ENCODE data around the gene DENND1A. TPM values are rescaled to one million over a fixed set of nuclear protein-coding genes. Genes with fewer than 3 reads are reported as not detected.

The DENND1A gene
- total RNA-seq, 1 donor from 2014 or later: 48.1 TPM

DNA sequence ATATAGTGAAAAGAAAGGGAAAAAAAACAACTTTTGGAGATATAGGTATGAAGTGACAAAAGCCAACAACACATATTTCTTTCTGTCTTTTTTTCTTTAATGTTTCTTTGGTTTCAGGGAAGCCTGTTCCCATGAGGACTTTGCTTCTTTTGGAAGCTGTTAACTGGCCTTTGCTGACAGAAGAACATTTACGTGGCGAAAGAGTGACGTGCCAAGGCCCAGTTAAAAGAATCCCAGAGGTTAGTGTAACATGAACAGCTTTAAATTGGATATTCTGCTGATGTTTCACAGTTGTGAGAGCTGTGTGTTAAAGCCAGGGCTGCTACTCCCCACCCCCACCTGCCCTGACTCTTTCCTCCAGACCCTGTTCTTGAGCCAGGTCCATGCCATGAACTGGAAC lies 298.1 kb downstream of the DENND1A start:
- no peaks in the 10 kb centered on the region for H3K9me3 Mint-ChIP-seq
- Histone ChIP-seq H2AFZ (replicated peaks) (no peak overlapping the region), H3K27ac (no peak overlapping the region), H3K27me3 (no peaks in the 10 kb centered on the region), H3K36me3 (no peaks in the 10 kb centered on the region), H3K4me2 (no peak overlapping the region), H3K9ac (no peak overlapping the region), H3K4me1 (peaks cover 7% of the 10 kb centered on the region), H3K4me3 (no peak overlapping the region), H3K79me2 (ENCODE audit: low read depth) (no peaks in the 10 kb centered on the region), H4K20me1 (ENCODE audit: low read depth) (no peaks in the 10 kb centered on the region), H3K9me3 (ENCODE audit: low read depth) (no peaks in the 10 kb centered on the region), H3F3A (ENCODE audit: low read depth) (no peaks in the 10 kb centered on the region)
- no peak for DNase-seq (ENCODE audit: low spot score)
- H3K4me1 Mint-ChIP-seq: no peaks in the 10 kb centered on the region
- H3K27ac Mint-ChIP-seq: no peak overlapping the region
- no peak for TF ChIP-seq EZH2 (IDR thresholded peaks at IDR 0.05)
- no peak for TF ChIP-seq CTCF (IDR thresholded peaks at IDR 0.05)
- no peak for TF ChIP-seq EZH2phosphoT487 (IDR thresholded peaks at IDR 0.05)
- no peak overlapping the region for H3K4me3 Mint-ChIP-seq
- H3K36me3 Mint-ChIP-seq: peaks cover 6% of the 10 kb centered on the region
- H3K27me3 Mint-ChIP-seq (ENCODE audit: insufficient read depth, low read depth): peaks cover 2% of the 10 kb centered on the region

- H3K27me3 Mint-ChIP-seq (ENCODE audit: insufficient read depth, low read depth): peaks cover 5% of the 10 kb centered on the region
- DNase-seq (ENCODE audit: low spot score): no peak
- no peaks in the 10 kb centered on the region for H3F3A ChIP-seq (ENCODE audit: low read depth)
- H3K9me3 Mint-ChIP-seq: no peaks in the 10 kb centered on the region
- H3K9me3 ChIP-seq (ENCODE audit: low read depth): no peaks in the 10 kb centered on the region
- H3K27ac Mint-ChIP-seq: no peak overlapping the region
- no peak overlapping the region for H3K4me3 ChIP-seq
- no peaks in the 10 kb centered on the region for H3K36me3 ChIP-seq
- TF ChIP-seq CTCF (IDR thresholded peaks at IDR 0.05): no peak
- TF ChIP-seq EZH2 (IDR thresholded peaks at IDR 0.05): no peak
- no peak for TF ChIP-seq EZH2phosphoT487 (IDR thresholded peaks at IDR 0.05)
- H3K4me1 Mint-ChIP-seq: no peaks in the 10 kb centered on the region
- H3K9ac ChIP-seq: no peak overlapping the region
- H3K4me3 Mint-ChIP-seq: no peak overlapping the region
- H2AFZ ChIP-seq (replicated peaks): no peak overlapping the region
- no peak overlapping the region for H3K27ac ChIP-seq
- H3K4me1 ChIP-seq: peaks cover 7% of the 10 kb centered on the region
- H3K4me2 ChIP-seq: no peak overlapping the region
- peaks cover 6% of the 10 kb centered on the region for H3K36me3 Mint-ChIP-seq
- H4K20me1 ChIP-seq (ENCODE audit: low read depth): no peaks in the 10 kb centered on the region
- H3K79me2 ChIP-seq (ENCODE audit: low read depth): no peaks in the 10 kb centered on the region
- no peaks in the 10 kb centered on the region for H3K27me3 ChIP-seq
Measured at GRCh38 chr9:123630233-123630632, 299.7 kb downstream of the DENND1A start.

- Histone ChIP-seq H3K36me3 (no peaks in the 10 kb centered on the region), H3K4me2 (no peak overlapping the region), H3K4me1 (peaks cover 7% of the 10 kb centered on the region), H3K27me3 (no peaks in the 10 kb centered on the region), H3K9ac (no peak overlapping the region), H3K79me2 (ENCODE audit: low read depth) (no peaks in the 10 kb centered on the region), H3K4me3 (no peak overlapping the region), H3K27ac (peak overlapping the region; percentile 37), H2AFZ (replicated peaks) (no peak overlapping the region), H3F3A (ENCODE audit: low read depth) (no peaks in the 10 kb centered on the region), H3K9me3 (ENCODE audit: low read depth) (no peaks in the 10 kb centered on the region), H4K20me1 (ENCODE audit: low read depth) (no peaks in the 10 kb centered on the region)
- Mint-ChIP-seq H3K4me3 (no peak overlapping the region), H3K27me3 (ENCODE audit: insufficient read depth, low read depth) (peaks cover 5% of the 10 kb centered on the region), H3K9me3 (no peaks in the 10 kb centered on the region), H3K4me1 (no peaks in the 10 kb centered on the region), H3K27ac (no peak overlapping the region), H3K36me3 (peaks cover 6% of the 10 kb centered on the region)
- no peak for DNase-seq (ENCODE audit: low spot score)
- TF ChIP-seq CTCF (IDR thresholded peaks at IDR 0.05): no peak
- no peak for TF ChIP-seq EZH2 (IDR thresholded peaks at IDR 0.05)
- no peak for TF ChIP-seq EZH2phosphoT487 (IDR thresholded peaks at IDR 0.05)
Measured at GRCh38 chr9:123629531-123629930, 300.4 kb downstream of the DENND1A start.
